ENCODE measurements around the gene NANS. TPM values are rescaled to one million over a fixed set of nuclear protein-coding genes. Genes with fewer than 3 reads are reported as not detected.
A peak's percentile ranks its signal among the peaks of the same experiment; 100 is the strongest.

NANS gene
- total RNA-seq, 1 donor from 2014 or later = 37.2 TPM

DNA sequence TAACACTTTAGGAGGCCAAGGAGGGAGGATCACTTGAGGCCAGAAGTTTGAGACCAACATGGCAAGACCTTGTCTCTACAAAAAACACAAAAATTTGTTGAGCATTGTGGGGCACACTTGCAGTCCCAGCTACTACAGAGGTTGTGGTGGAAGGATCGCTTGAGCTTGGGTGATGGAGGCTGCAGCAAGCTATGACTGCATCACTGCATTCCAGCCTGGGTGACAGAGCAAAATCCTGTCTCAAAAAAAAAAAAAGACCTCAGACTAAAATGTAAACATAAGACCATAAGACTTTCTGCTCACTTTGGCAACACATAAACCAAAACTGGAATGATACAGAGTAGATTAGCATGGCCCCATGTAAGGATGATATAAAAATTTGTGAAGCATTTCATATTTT is 24.6 kb upstream of the NANS start:
- ATAC-seq (no peak), DNase-seq (ENCODE audit: missing footprints) (no peak)
- intact Hi-C loops (cut with DNase I) = no loop called here

GRCh38 chr9:98034593-98035546 is 21.7 kb upstream of the NANS start:
- ATAC-seq (peak; percentile 72), DNase-seq (ENCODE audit: missing footprints) (peak; percentile 84)
- intact Hi-C loops (cut with DNase I) = no loop called here

DNA sequence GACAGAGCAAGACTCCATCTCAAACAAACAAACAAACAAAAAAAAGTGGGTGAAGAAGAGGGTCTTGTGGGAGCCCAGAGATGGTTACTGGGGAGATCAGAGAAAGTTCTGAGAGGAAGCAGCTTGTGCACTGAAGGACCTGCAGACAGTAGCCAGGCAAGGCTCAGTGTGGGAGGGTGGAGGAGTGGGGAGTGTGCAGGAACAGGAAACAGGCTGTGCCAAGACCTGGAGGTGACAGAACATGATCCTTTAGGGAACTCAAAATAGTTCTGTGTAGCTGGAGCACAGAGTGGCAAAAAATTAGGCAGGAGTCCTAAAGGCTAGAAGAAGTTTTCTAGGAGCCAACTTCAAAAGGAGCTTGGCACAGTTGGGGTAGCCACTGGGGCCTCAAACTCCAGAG is 19.2 kb upstream of the NANS start:
- intact Hi-C loops (cut with DNase I) = loop anchor here (2.0 kb wide), 3 partner anchors 19 to 115 kb away; partner anchors contain the start of genes NANS and TRMO
- DNase-seq (ENCODE audit: missing footprints) (no peak), ATAC-seq (peak; percentile 91)

DNA sequence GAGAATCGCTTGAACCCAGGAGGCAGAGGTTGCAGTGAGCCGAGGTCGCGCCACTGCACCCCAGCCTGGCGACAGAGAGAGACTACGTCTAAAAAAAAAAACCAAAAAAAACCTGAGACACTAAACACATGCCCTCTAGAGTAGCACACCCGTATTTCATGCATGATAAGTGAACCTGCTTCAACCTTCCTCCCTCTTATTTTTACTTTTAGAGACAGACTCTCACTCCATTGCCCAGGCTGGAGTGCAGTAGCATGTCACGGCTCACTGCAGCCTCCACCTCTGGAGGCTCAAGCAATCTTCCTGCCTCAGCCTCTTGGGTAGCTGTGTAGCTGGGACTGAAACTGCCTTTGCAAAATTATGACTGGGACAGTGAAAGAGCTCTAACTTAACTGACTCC is 17.6 kb upstream of the NANS start:
- ATAC-seq = no peak
- DNase-seq (ENCODE audit: missing footprints) = no peak
- intact Hi-C loops (cut with DNase I) = no loop called here

DNA sequence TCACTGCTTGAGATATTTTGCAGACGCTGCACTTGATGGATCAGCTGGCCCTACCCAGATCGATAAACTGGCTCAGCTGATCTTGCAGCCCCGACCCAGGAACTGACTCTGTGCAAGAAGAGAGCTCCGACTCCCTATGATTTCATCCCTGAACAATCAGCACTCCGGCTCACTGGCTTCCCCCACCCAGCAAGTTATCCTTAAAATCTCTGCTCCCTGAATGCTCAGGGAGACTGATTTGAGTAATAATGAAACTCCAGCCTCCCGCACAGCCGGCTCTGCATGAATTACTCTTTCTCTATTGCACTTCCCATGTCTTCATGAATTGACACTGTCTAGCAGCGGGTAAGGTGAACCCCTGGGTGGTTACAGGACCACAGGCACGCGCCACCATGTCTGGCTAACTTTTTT is 16.9 kb upstream of the NANS start:
- ATAC-seq (no peak), DNase-seq (ENCODE audit: missing footprints) (no peak)
- intact Hi-C loops (cut with DNase I) = no loop called here

DNA sequence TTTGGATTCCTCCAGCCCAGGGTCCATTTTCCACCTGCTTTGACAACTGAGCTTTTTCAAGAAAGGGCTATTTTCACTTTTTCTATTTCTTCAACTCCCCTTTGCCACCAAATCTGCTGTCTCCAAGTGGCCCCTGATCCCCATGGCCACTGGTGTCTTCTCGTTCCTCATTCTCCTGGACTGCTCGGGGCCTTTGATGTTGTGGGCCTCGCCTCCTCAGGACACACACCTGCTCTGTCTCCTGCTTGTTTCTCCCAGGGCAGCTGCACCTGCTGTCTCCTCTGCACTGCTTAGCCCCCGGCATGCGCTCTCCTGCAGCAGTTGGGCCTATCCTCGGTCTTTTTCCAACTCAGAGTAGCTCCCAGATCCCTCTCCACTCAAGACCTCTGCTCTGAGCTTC is 16.3 kb upstream of the NANS start:
- DNase-seq (ENCODE audit: missing footprints) (no peak), ATAC-seq (no peak)
- intact Hi-C loops (cut with DNase I) = no loop called here

DNA sequence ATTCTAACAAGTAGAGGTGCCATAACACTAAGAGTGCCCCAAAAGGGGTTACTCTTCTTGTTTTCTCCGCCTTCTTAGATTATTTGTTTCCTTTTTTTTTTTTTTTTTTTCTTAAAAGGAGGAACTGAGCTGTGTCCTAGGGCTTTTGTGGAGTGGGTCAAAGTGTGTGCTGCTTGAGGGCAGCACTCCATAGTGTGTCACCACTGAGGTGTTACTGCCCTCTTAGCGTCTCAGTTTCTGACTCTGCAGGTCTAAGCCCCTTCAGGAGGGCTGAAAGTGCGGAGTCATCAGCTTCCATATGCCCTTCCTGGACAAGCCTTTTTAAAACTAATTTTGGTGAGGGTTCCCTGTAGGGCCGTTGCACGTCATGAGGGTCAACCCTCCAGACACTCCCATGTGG is 12.6 kb upstream of the NANS start:
- intact Hi-C loops (cut with DNase I) = no loop called here
- no peak for DNase-seq (ENCODE audit: missing footprints)
- ATAC-seq = no peak

- ATAC-seq (no peak), DNase-seq (ENCODE audit: missing footprints) (no peak)
- intact Hi-C loops (cut with DNase I) = no loop called here
Observed at GRCh38 chr9:98045234-98046179, 11.0 kb upstream of the NANS start.

GRCh38 chr9:98046180-98046543 is 10.4 kb upstream of the NANS start:
- ATAC-seq (no peak), DNase-seq (ENCODE audit: missing footprints) (no peak)
- intact Hi-C loops (cut with DNase I) = no loop called here

DNA sequence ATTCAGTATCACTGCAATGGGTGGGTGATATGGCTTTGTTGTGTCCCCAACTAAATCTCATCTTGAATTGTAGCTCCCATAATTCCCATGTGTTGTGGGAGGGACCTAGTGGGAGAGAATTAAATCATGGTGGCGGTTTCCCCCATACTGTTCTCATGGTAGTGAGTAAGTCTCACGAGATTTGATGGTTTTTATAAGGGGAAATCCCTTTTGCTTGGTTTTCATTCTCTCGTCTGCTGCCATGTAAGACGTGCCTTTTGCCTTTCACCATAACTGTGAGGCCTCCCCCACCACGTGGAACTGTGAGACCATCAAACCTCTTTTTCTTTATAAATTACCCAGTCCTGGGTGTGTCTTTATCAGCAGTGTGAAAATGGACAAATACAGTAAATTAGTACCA is 9.5 kb upstream of the NANS start:
- DNase-seq (ENCODE audit: missing footprints) (no peak), ATAC-seq (no peak)
- intact Hi-C loops (cut with DNase I) = no loop called here

- ATAC-seq = no peak
- intact Hi-C loops (cut with DNase I) = no loop called here
- DNase-seq (ENCODE audit: missing footprints) = no peak
Observed at GRCh38 chr9:98049288-98050072, 7.1 kb upstream of the NANS start.

DNA sequence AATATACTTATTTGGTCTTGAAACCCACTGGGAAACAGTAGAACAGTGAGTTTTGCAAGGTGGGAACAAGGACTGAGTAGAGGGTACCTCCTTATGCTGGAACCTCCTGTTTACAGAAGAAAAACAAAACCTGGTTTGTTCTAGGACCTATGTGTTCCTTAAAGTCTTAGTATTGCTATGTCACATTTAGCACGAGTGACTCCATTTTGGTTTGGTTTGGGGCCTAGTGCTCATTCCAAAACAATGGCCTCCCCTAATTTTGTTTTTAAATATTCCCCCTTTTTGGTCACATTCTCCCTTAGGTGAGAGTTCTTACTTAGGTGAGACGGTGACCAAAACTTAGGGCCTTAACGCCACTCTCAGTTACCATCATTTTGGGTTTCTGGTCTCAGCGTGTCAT is 6.2 kb upstream of the NANS start:
- DNase-seq (ENCODE audit: missing footprints) (no peak), ATAC-seq (no peak)

GRCh38 chr9:98054376-98054951 is 2.1 kb upstream of the NANS start:
- intact Hi-C loops (cut with DNase I) = no loop called here
- no peak for ATAC-seq
- no peak for DNase-seq (ENCODE audit: missing footprints)

More for the DNA sequence above, 6.2 kb upstream of the NANS start:
- intact Hi-C loops (cut with DNase I) = no loop called here

- intact Hi-C loops (cut with DNase I) = loop anchor here (1.0 to 5.0 kb wide), 4 partner anchors 20 to 134 kb away; partner anchors contain the start of gene TRMO
- ATAC-seq (no peak), DNase-seq (ENCODE audit: missing footprints) (no peak)
Observed at GRCh38 chr9:98057138-98057799, 737 bp downstream of the NANS start.

GRCh38 chr9:98062161-98062560 is 5.6 kb downstream of the NANS start:
- intact Hi-C loops (cut with DNase I) = no loop called here
- DNase-seq (ENCODE audit: missing footprints) = no peak
- no peak for ATAC-seq

GRCh38 chr9:98064623-98065392 is 8.3 kb downstream of the NANS start:
- intact Hi-C loops (cut with DNase I) = no loop called here
- DNase-seq (ENCODE audit: missing footprints) = no peak
- no peak for ATAC-seq

- no peak for ATAC-seq
- intact Hi-C loops (cut with DNase I) = no loop called here
- no peak for DNase-seq (ENCODE audit: missing footprints)
Observed at GRCh38 chr9:98066235-98066634, 9.7 kb downstream of the NANS start.

All from Right ventricle myocardium inferior (tissue), 1 donor.